Testis (tissue), 3 donors: ENCODE results near the gene SF3B4. TPM values are rescaled to one million over a fixed set of nuclear protein-coding genes. Genes with fewer than 3 reads are reported as not detected.

Source experiments
- DNase-seq: peaks from one replicate; pipeline ENCODE4 v3.0.0-alpha.2; 2019
- H3K27ac ChIP-seq, 2 donors: fragments of 200-600 bp; sonication (generic); one replicate each; pipeline ENCODE4 v1.5.1; 2019
- H3K27me3 ChIP-seq: fragments of 200-600 bp; sonication (generic); one replicate; pipeline ENCODE4 v1.5.1; 2019
- H3K36me3 ChIP-seq: fragments of 200-600 bp; sonication (generic); one replicate; pipeline ENCODE4 v1.5.1; 2017; ENCODE audit warnings: low read depth; ENCODE audit errors: missing control alignments
- H3K4me1 ChIP-seq: fragments of 200-600 bp; sonication (generic); one replicate; pipeline ENCODE4 v1.5.1; 2019
- H3K4me3 ChIP-seq, 2 donors: fragments of 200-600 bp; sonication (generic); one replicate each; pipeline ENCODE4 v1.5.1; 2017 to 2019
- H3K9me3 ChIP-seq: fragments of 200-600 bp; sonication (generic); one replicate; pipeline ENCODE4 v1.5.1; 2017
- POLR2A ChIP-seq: fragments of 450-650 bp; IDR thresholded peaks from one replicate; pipeline ENCODE4 v1.6.1; 2017; ENCODE audit warnings: antibody characterized with exemption, mild to moderate bottlenecking, moderate library complexity
- WGBS, 2 donors: methylation state at CpG; one replicate each; pipeline ENCODE4 v1.1.5; 2018; 5-methylcytosine and 5-hydroxymethylcytosine counted together
- intact Hi-C: fragments of 100-400 bp; cut with DNase I; formaldehyde crosslinking; loops from one replicate; pipeline ENCODE4 v1.15.1; 2023; ENCODE audit warnings: low total_unique reads
- polyA plus RNA-seq: library from polyadenylated mRNA; stranded (reverse); fragments of 350-450 nt; fragmentation: Illumina TruSeq; extraction: RNeasy Lipid Tissue Mini Kit (QIAGEN cat#74804); gene quantifications from one replicate; pipeline ENCODE4 v1.2.3, GENCODE V29; 2014; ENCODE audit warnings: low read depth, low replicate concordance; ENCODE audit not compliant: insufficient read depth
- total RNA-seq, 2 donors: library from RNA; depleted of rRNA; stranded (reverse); fragments of >200 nt; gene quantifications; one replicate each; pipeline ENCODE4 v1.2.3, GENCODE V29; 2016
- TF ChIP-seq, protein P1 (sequence below), 3 experiments: fragments of 450-650 bp in 2 of 3; fragments of 200-600 bp in 1 of 3; sonication (generic) in 1 of 3; IDR thresholded peaks; one replicate each; pipeline ENCODE4 v1.5.1; 2016 to 2019; ENCODE audit warnings: antibody characterized with exemption in 3 of 3, mild to moderate bottlenecking in 2 of 3, moderate library complexity in 1 of 3

Gene SF3B4
- total and polyA plus RNA-seq, 3 donors from 2014 or later: 30.2 to 121 (median 32.1) TPM

GRCh38 chr1:149885339-149886120, 42.1 kb downstream of the SF3B4 start:
- DNase-seq: peak; percentile 89
- Histone ChIP-seq H3K9me3 (no peaks in the 10 kb centered on the region), H3K4me3 (peak overlapping the region; percentile 63 to 86), H3K4me1 (peaks cover 5% of the 10 kb centered on the region), H3K27me3 (no peaks in the 10 kb centered on the region), H3K27ac (peak overlapping the region; percentile 94 to 100), H3K36me3 (no peaks in the 10 kb centered on the region)
- TF ChIP-seq, protein P1, sequence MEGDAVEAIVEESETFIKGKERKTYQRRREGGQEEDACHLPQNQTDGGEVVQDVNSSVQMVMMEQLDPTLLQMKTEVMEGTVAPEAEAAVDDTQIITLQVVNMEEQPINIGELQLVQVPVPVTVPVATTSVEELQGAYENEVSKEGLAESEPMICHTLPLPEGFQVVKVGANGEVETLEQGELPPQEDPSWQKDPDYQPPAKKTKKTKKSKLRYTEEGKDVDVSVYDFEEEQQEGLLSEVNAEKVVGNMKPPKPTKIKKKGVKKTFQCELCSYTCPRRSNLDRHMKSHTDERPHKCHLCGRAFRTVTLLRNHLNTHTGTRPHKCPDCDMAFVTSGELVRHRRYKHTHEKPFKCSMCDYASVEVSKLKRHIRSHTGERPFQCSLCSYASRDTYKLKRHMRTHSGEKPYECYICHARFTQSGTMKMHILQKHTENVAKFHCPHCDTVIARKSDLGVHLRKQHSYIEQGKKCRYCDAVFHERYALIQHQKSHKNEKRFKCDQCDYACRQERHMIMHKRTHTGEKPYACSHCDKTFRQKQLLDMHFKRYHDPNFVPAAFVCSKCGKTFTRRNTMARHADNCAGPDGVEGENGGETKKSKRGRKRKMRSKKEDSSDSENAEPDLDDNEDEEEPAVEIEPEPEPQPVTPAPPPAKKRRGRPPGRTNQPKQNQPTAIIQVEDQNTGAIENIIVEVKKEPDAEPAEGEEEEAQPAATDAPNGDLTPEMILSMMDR (IDR thresholded peaks at IDR 0.05): peak in 1 of 3 experiments; percentile 18
- peak; percentile 21 for TF ChIP-seq POLR2A
- intact Hi-C loops: no loop called here
- WGBS, 2 donors: 0 to 1% methylated on average over 36 of the region's 36 CpGs

- peak overlapping the region; percentile 63 to 86 for H3K4me3 ChIP-seq
- H3K9me3 ChIP-seq: no peaks in the 10 kb centered on the region
- H3K27ac ChIP-seq: peak overlapping the region; percentile 94 to 100
- TF ChIP-seq, protein P1 (IDR thresholded peaks at IDR 0.05): no peak
- no peak for TF ChIP-seq POLR2A
- no peaks in the 10 kb centered on the region for H3K27me3 ChIP-seq
- peaks cover 5% of the 10 kb centered on the region for H3K4me1 ChIP-seq
- 11 to 16% methylated on average over 9 of the region's 9 CpGs for WGBS, 2 donors
- H3K36me3 ChIP-seq: no peaks in the 10 kb centered on the region
- intact Hi-C loops: no loop called here
- no peak for DNase-seq
Observed at GRCh38 chr1:149884433-149885338, 42.9 kb downstream of the SF3B4 start.

DNA sequence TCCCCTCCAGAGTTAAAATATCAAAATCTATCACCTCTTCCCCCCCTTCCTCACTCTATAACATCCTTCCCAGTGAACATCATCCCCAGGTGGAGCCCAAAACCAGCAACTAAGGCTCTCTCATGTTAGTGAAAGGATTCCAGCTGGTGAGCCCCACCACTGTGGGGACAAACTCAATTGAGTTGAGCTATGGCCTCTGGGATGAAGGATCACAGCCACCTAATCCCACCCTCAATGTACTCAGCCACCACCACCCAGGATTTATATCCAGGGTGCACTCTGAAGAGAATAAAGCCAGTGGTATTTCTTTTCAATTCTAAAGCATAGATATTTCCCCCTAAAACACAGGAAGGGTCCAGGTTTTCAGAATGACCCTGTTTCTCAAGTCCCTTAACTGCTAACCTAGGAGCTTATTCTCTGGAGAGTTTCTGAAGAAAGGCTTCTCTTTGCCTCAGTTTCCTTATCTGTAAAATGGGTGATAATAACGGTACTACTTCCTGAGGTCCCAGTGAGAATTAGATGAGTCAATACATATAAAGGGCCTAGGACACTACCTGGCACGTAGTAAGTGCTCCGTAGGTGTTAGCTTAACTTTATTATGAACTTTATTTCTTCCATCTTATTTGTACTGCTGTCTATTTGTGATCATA, 43.9 kb downstream of the SF3B4 start:
- Histone ChIP-seq H3K4me1 (peaks cover 5% of the 10 kb centered on the region), H3K27ac (no peak overlapping the region), H3K9me3 (no peaks in the 10 kb centered on the region), H3K27me3 (no peaks in the 10 kb centered on the region), H3K4me3 (no peak overlapping the region), H3K36me3 (no peaks in the 10 kb centered on the region)
- no peak for DNase-seq
- intact Hi-C loops: no loop called here
- 68 to 84% methylated on average over 3 of the region's 3 CpGs for WGBS, 2 donors
- TF ChIP-seq, protein P1 (IDR thresholded peaks at IDR 0.05): no peak
- TF ChIP-seq POLR2A: no peak

- Histone ChIP-seq H3K9me3 (no peaks in the 10 kb centered on the region), H3K36me3 (no peaks in the 10 kb centered on the region), H3K4me3 (no peak overlapping the region), H3K4me1 (peaks cover 5% of the 10 kb centered on the region), H3K27ac (no peak overlapping the region), H3K27me3 (no peaks in the 10 kb centered on the region)
- intact Hi-C loops: no loop called here
- no peak for DNase-seq
- WGBS, 2 donors: 90 to 100% methylated on average over 1 of the region's 1 CpG
- TF ChIP-seq, protein P1 (IDR thresholded peaks at IDR 0.05): no peak
- no peak for TF ChIP-seq POLR2A
Observed at GRCh38 chr1:149881876-149882275, 45.7 kb downstream of the SF3B4 start.
